Globus pallidus (tissue), 1 donor: ENCODE results near the gene ANOS1.
"Not testable (repeated sequence)": the region's sequence is repeated elsewhere in the genome, so short reads cannot be mapped to it uniquely, and the experiment has no call there.

Experiments used
- DNase-seq: peaks from one replicate; pipeline ENCODE4 v3.0.0-alpha.2; 2015; ENCODE audit warnings: low spot score

Gene ANOS1

GRCh38 chrX:8629871-8630270 is 102.1 kb downstream of the ANOS1 start:
- DNase-seq = no peak

- no peak for DNase-seq
These were observed 104.1 kb downstream of the ANOS1 start for GRCh38 chrX:8627796-8628195.

DNA sequence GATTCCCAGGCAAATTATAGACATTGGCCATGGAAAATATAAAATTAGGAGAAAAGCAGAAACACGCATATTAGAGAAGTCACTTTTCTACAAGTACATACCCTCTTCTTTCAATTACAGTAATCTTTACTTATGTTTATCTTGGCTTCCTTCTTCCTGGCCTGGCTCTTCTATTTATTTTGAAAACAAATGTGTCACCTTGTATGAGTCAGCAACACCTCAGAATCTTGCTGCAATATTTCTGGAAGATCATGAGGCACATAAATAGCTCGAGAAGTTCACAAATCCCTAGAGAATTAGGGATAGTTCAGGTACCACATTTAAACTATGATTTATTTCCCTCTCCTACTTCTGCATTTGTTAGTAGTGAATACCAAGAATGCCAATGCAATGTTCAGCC is 124.6 kb downstream of the ANOS1 start:
- DNase-seq = no peak

- DNase-seq = no peak
These were observed 127.8 kb downstream of the ANOS1 start for GRCh38 chrX:8604131-8604530.

GRCh38 chrX:8591501-8591900 is 140.4 kb downstream of the ANOS1 start:
- no peak for DNase-seq

GRCh38 chrX:8586953-8587352 is 145.0 kb downstream of the ANOS1 start:
- no peak for DNase-seq

DNA sequence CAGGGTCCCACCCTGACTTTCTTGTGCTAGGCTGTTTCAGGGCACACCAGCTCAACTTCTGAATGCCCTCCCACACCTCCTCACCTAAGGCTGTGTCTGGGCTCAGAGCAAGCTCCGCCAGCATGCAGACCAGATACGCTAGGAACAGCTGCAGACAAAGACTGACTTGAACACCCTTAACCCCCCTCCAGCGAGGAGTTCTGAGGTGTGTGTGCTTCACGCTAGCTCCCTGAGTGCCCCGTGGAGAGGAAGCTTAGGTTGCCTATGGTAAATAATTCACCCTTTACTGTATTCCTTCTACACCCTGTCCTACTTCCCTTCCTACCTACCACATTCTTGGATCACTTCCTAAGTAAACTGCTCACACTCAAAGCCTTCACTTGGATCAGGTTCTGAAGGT is 152.3 kb downstream of the ANOS1 start:
- no peak for DNase-seq

- no peak for DNase-seq
These were observed 155.1 kb downstream of the ANOS1 start for GRCh38 chrX:8576821-8577220.

DNA sequence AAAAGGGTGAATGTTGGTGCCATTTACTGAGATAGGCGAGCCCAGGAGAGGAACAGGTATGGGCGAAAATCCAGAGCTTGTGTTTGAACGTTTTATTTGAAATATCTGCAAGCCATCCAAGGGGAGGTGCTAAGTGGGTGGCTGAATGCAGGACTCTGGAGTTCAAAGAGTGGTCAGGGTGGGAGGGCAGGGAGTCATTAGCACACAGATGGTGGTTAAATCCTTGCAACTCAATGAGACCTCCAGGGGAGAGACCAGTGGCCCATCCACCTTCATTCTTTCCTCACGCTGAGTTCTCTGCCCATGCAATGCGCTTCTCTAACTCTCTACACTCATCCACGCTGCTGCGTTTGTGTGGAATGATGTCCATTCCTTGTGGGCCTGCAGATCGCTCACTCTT is 166.2 kb downstream of the ANOS1 start:
- no peak for DNase-seq

GRCh38 chrX:8548446-8548845 is 183.5 kb downstream of the ANOS1 start:
- no peak for DNase-seq

DNA sequence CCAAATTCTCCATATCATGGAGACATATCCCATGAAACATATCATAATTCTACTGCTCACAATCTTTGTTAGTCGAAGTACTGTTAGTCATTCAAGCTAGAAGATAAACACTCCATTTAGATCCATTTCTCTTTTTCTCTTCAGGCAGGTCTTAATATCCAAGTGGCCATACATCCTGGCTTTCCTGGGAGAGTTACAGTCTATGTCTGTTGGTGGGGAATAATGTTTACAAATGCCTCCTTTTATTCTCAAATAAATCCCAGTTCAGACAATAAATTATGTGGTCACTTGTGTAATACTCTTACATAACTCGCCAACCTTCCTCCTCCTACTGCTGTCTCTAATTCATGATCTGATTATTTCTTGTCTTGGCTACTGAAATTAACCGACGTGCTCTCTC is 185.2 kb downstream of the ANOS1 start:
- no peak for DNase-seq

DNA sequence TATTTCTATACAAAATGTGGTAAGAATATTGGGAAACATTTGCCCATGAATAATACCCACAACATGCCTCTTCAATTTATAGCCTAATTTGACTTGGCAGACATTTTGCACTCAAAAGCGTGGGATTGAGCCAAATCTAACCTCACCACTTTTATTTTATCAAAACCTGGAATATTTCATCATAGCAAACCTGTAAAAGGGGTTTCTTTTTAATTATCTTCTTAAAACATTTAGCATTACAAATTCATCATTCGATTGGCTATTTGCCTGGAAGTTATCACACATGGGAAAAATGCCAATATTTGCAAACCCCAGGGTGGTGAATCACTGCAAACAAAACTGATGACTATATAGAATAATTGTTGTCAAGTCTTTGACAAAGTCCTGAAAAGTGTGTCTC is 211.1 kb downstream of the ANOS1 start:
- DNase-seq = no peak

DNA sequence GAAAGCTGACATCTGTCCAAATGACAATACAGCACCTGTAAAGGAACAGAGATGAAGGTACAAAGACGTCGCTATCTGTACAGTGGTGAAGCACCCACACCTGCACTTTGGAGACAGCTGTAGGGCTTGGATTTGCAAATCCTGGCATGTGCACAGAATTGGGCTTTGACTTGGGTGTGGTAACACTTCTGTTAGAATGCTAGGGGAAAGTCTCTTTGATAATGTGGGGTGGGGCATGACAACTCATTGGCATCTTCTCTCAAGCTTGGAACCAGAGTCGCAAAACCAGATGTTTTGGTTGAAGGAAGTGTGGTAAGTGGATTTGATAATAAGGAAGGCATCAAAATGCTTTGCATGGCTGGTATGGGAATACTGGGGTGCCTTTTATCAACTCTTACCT is 211.8 kb downstream of the ANOS1 start:
- DNase-seq = no peak

GRCh38 chrX:8504451-8504850 is 227.5 kb downstream of the ANOS1 start:
- no peak for DNase-seq

DNA sequence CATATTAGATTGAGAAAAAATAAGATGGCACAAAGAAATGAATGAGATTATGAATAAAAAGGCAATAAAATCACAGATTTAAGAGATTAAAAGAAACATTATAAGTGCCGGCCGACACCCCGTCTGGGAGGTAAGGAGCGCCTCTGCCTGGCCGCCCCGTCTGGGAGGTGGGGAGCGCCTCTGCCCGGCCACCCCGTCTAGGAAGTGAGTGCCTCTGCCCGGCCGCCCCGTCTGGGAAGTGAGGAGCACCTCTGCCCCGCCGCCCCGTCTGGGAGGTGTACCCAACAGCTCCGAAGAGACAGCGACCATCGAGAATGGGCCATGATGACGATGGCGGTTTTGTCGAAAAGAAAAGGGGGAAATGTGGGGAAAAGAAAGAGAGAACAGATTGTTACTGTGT is 229.8 kb downstream of the ANOS1 start:
- not testable (repeated sequence) for DNase-seq

- DNase-seq = no peak
These were observed 231.7 kb downstream of the ANOS1 start for GRCh38 chrX:8500203-8500602.

DNA sequence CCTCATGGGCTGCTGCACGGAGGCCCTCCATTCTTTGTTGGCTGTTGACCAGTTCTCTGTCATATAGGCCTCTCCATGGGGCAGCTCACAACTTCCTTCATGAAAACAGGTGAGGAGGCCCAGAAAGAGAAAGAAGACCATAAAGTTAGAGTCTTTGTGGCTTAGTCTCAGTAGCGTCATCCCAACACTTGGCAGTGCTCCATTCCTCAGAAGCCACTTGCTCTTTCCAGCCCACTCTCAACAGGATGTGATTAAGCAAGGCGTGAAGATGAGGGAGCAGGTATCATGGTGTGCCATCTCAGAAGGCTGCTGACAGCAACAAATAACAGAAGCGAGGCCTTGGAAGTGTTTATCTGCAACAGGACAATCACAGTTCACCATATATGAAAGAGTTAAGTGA is 236.9 kb downstream of the ANOS1 start:
- DNase-seq = not testable (repeated sequence)

DNA sequence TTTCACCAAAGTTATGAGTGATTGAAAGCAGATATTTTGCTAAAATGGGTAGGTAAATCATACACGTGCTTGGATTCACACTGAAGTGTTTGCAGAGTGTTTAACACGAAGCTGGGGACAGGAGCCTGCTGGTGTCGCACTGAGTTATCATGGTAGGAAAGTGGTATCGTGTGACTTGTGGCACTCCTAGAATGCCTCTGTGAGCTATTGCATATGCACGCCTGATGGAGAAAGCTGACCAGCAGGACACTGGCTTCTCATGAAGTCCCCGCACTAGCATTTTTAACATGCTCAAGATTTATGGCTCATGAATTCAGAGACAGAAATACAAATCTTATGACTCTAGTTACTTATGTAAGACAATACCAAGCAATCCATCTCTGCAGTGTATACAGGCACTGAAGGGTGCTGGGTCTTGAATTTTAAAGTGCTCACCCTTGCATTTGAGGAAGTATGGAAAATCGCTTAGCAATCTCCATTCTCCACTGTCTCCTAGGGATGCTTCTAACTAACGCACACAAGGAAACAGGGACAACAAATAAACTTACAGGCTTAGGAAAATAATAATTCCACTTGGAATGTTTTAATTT is 247.5 kb downstream of the ANOS1 start:
- DNase-seq = no peak
